ENCODE results near the gene CALR3.
A peak's percentile ranks its signal among the peaks of the same experiment; 100 is the strongest.

CALR3 gene

GRCh38 chr19:16445238-16446107, 50.5 kb downstream of the CALR3 start:
- intact Hi-C loops (cut with DNase I) = no loop called here
- DNase-seq = no peak

- intact Hi-C loops (cut with DNase I) = no loop called here
- no peak for DNase-seq
Observed at GRCh38 chr19:16444269-16444600, 51.7 kb downstream of the CALR3 start.

DNA sequence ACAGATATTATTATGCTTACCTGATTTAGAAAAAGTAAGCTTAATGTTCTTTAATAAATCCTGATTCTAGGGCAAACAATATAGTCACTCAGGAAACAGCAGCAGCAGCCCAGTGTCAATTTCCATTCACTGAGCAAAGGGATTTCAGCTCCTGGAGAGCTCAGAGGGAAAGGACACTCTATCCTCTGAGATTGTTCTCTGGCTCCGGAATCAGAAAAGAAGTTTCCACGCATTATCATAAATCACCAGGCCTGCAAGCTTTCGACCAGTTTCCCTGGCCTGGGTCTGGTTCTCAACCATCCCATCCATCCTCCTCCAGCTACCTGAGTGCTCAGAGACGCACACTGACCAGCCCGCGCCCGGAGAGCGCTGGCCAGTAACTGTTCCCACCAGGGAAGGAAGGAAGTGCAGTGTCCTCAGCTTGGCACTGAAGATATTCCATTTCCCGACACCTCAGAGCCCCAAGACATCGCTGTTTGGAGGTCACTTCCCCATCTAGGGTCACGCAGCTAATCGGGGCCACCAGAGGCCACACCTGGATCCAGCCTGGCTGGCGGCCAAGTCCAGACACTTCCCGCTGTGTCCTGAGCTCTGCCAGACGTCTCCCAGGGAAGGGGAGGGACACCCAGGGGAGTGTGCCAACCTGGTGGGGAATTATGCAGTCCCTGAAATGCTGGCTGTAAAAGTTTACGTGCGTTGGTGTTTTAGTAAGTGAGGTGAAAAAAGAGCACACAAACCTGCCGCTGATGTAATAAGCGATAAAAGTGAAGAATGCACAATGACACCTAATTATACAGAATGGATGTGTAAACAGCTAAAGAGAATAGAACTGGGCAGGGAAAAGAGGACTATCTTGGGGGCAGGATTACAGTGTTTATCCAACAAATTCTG, 53.3 kb downstream of the CALR3 start:
- DNase-seq = no peak
- intact Hi-C loops (cut with DNase I) = no loop called here

DNA sequence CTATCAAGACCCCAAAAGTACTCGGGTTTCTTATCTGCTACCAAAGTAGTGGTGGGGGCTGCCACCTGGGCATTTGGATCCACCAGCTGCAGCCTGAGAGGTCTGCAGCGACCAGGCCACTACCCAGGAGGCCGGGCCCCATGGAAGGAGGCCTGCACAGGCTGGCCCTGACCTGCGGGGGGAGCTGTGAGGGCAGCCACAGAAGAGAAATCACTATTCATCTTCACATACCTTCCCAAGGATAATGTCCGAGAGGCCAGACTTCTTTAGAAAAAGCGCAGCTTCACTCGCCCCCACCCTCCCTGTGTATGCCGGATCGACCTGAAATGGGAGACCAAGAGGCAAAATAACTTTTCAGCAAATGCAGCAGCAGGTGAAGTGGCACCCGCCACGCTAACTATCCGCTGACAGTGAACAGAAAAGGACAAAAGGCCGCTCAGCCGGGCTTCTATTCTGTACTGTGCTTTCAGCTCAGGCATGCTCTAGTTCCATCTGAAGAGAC, 54.3 kb downstream of the CALR3 start:
- no peak for DNase-seq
- intact Hi-C loops (cut with DNase I) = no loop called here

DNA sequence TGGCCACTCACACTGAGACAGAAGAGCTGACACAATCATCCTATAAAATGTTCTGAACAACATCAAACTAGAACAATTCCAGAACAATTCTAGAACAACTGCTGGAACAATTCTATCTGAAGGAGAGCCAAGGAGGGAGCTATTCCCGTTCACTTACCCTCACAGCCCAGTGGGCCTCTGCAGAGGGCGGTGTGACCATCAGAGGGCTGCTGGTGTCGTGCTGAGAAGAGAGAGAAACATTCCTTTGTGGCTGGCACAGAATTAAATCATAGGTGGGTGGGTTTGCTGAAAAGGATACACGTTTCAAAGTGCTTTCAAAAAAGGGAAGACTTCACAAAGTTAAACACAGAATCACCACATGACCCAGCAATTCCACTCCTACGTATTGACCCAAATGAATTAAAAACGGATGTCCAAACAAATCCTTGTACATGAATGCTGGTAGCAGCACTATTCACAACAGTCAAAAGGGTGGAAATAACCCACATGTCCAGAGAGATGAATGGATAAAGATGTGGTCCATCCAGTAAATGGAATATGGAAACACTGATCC, 59.1 kb downstream of the CALR3 start:
- DNase-seq = no peak
- intact Hi-C loops (cut with DNase I) = no loop called here

- intact Hi-C loops (cut with DNase I) = no loop called here
- DNase-seq = peak in 1 of 42 donors; percentile 18
Observed at GRCh38 chr19:16435999-16436650, 59.8 kb downstream of the CALR3 start.

DNA sequence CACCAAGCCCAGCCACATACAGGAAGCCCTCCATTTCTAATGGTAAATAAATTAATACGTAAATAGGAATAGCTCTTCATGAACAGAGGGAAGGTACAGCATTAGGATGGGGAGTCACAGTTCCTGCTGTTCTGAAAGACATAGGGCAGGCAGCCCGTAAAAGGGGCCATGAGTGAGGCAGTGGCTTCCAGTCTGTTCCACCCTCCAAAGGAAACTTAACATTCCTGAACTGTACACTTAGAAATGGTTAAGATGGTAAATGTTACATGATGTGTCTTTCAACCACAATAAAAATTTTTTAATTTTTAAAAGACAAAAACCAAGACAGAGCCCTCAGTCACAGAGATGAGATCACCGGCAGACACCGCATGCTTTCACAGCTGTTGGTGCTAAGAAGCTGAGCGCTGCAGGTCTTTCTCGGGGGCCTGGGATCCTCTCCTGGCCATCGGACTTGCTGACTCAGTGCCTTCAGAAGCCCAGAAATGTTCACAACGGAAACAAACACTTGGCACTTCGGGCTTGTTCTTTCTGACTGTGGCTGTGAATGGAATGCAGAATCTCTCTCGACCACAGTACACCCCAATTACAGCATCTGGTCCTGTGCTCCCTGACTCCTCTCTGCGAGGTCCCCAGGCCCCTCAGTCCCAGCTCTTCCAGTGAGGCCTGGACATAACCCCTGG, 60.6 kb downstream of the CALR3 start:
- intact Hi-C loops (cut with DNase I) = no loop called here
- peak in 30 of 42 donors; percentile 13 to 73 (median 45) for DNase-seq

- peak in 2 of 42 donors; percentile 39 to 45 for DNase-seq
- intact Hi-C loops (cut with DNase I) = no loop called here
Observed at GRCh38 chr19:16433986-16434385, 62.0 kb downstream of the CALR3 start.

- DNase-seq = no peak
Observed at GRCh38 chr19:16429759-16430091, 66.2 kb downstream of the CALR3 start.

DNA sequence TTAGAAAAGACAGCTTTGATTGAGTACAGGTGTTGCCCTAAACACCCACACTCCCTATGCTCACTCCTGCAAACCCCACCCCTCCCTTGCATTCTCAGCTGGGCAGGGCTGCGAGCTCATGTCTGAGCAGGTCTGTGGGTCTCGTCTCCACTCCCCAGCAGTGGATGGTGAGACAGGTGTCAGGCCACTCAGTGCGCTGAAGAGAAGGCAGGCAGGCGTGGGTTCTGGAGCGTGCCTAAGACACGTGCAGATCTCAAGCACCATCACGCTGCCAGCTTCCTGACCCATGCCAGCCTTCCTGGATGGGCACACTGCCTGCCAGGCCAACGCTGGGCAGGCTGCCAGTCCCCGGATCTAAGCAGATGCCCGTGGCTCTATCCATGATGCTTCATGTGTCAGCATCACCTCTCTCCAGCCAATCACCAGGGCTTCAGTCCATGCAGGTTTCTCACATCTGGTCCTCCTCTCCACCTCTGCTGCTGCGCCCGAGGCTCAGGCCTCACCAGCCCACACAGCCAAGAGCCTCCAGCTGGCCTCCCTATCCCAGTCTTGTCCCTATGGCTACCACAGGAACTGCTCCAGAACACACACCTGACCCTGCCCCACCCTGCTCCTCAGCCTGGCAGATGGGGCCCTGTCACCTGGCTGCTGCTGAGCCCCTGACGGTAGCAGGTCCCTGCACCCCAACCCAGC, 66.8 kb downstream of the CALR3 start:
- intact Hi-C loops (cut with DNase I) = no loop called here
- peak; percentile 6 to 73 (median 47) for DNase-seq

More at GRCh38 chr19:16429759-16430091, 66.2 kb downstream of the CALR3 start:
- intact Hi-C loops (cut with DNase I) = no loop called here
